ENCODE measurements around the gene ZNF541.

Gene ZNF541

DNA sequence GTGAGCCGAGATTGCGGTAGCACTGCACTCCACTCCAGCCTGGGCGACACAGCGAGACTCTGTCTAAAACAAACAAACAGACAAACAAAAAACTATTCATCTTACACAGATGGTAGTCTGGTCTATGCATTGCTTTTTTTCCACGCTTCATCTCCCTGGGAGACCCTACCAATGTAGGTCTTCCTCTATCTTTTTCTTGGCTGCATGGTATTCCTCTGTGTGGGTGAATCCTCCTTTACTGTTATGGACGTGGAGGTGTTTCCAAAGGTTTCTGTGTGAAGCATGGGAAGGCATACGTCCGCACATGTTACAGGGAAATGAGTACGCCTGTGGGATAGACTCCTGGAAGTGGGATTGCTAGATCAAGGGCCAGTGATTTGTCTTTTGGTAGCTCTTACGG is 41.6 kb upstream of the ZNF541 start:
- no peaks in the 10 kb centered on the region for H3K27me3 ChIP-seq (replicated peaks; ENCODE audit: control insufficient read depth, insufficient read depth, low read length)
- H3K4me3 ChIP-seq (replicated peaks; ENCODE audit: low read depth, low read length): no peak overlapping the region
- DNase-seq (ENCODE audit: extremely low read depth, insufficient read length): no peak
- TF ChIP-seq, protein P1, sequence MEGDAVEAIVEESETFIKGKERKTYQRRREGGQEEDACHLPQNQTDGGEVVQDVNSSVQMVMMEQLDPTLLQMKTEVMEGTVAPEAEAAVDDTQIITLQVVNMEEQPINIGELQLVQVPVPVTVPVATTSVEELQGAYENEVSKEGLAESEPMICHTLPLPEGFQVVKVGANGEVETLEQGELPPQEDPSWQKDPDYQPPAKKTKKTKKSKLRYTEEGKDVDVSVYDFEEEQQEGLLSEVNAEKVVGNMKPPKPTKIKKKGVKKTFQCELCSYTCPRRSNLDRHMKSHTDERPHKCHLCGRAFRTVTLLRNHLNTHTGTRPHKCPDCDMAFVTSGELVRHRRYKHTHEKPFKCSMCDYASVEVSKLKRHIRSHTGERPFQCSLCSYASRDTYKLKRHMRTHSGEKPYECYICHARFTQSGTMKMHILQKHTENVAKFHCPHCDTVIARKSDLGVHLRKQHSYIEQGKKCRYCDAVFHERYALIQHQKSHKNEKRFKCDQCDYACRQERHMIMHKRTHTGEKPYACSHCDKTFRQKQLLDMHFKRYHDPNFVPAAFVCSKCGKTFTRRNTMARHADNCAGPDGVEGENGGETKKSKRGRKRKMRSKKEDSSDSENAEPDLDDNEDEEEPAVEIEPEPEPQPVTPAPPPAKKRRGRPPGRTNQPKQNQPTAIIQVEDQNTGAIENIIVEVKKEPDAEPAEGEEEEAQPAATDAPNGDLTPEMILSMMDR (IDR thresholded peaks at IDR 0.05; ENCODE audit: insufficient read depth, low read length, poor library complexity, severe bottlenecking): no peak
- H3K36me3 ChIP-seq (ENCODE audit: control insufficient read depth, insufficient read depth, low read length): no peaks in the 10 kb centered on the region; the same call in none of the 2 replicates

DNA sequence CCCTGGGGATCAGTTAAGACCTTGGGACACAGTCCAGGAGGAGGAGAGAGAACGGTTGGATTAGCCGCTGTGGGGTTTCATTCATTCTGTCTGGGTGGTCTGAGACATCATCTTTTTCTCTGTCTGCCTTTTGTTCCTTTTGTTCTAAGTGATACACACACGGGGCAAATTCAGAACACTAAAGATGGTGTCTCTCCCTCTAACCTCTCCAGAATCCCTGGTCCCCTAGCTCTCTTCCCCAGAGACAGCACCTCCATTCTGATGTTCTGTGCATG is 41.0 kb upstream of the ZNF541 start:
- H3K4me3 ChIP-seq (replicated peaks; ENCODE audit: low read depth, low read length): no peak overlapping the region
- TF ChIP-seq, protein P1 (IDR thresholded peaks at IDR 0.05; ENCODE audit: insufficient read depth, low read length, poor library complexity, severe bottlenecking): no peak
- H3K36me3 ChIP-seq (ENCODE audit: control insufficient read depth, insufficient read depth, low read length): no peaks in the 10 kb centered on the region; the same call in none of the 2 replicates
- no peak for DNase-seq (ENCODE audit: extremely low read depth, insufficient read length)
- no peaks in the 10 kb centered on the region for H3K27me3 ChIP-seq (replicated peaks; ENCODE audit: control insufficient read depth, insufficient read depth, low read length)

DNA sequence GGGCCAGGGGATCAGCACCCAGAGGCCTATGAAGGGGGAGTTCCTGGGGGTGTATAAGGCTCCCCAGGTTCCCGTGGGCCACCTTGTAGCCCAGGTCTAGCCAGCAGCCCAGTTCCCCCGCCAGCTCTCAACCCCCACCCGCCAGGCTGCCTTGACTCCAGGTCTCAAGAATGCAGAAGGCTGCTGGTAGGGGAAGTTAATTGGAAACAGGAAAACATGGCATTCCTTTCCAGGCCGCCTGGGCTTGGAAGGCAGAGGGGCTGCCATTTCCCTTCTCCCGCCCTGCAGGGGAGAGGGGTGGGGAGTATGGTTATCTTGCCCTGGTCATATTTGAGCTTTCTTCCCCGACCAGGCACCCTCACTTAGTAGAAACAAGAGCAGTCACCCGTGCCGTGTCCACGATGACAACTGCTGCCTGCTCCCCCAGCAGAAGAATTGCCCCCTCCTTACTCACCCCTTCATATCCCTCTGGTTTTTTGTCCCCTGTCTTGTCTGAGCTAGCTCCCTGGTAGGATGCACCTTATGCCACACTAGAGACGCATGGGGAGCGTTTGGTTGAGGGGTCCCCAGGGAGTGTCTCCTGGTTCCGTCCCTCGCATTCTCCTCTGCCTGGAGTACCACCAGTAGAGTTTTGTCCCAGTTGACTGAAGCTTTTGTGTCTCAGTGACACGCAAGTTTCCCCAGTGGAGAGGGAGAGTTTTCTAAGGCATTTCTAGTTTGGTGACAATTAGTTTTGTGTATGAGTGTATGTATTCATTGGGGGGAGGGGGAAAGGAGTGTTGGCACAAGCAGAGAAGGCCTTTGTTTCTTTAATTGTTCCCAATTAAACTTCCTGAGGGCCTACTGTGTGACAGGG is 40.4 kb upstream of the ZNF541 start:
- no peaks in the 10 kb centered on the region; the same call in none of the 2 replicates for H3K36me3 ChIP-seq (ENCODE audit: control insufficient read depth, insufficient read depth, low read length)
- TF ChIP-seq, protein P1 (IDR thresholded peaks at IDR 0.05; ENCODE audit: insufficient read depth, low read length, poor library complexity, severe bottlenecking): no peak
- no peak overlapping the region for H3K4me3 ChIP-seq (replicated peaks; ENCODE audit: low read depth, low read length)
- DNase-seq (ENCODE audit: extremely low read depth, insufficient read length): no peak
- H3K27me3 ChIP-seq (replicated peaks; ENCODE audit: control insufficient read depth, insufficient read depth, low read length): no peaks in the 10 kb centered on the region

DNA sequence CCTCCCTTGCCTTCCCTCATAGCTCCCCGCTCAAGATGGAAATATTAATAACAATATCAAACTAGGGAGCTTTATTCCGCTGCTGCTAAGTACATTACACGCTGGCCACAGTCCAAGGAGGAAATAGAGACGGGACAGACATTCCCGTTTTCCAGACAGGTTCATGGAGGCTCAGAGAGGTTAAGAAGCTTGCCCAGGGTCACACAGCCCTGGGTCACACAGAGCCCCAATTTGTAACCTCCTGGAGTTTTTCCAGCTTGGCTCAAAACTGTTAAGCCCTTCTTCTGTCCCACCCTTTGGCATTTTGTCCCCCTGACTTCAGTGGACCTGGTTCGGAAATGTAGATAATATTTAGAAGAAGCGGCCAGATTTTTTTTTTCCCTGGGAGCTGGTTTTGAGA is 38.0 kb upstream of the ZNF541 start:
- peak overlapping the region; percentile 87; the same call in 1 of the 2 replicates for H3K4me3 ChIP-seq (replicated peaks; ENCODE audit: low read depth, low read length)
- TF ChIP-seq, protein P1 (IDR thresholded peaks at IDR 0.05; ENCODE audit: insufficient read depth, low read length, poor library complexity, severe bottlenecking): no peak
- no peak for DNase-seq (ENCODE audit: extremely low read depth, insufficient read length)
- no peaks in the 10 kb centered on the region for H3K27me3 ChIP-seq (replicated peaks; ENCODE audit: control insufficient read depth, insufficient read depth, low read length)
- H3K36me3 ChIP-seq (ENCODE audit: control insufficient read depth, insufficient read depth, low read length): no peaks in the 10 kb centered on the region; the same call in none of the 2 replicates

DNA sequence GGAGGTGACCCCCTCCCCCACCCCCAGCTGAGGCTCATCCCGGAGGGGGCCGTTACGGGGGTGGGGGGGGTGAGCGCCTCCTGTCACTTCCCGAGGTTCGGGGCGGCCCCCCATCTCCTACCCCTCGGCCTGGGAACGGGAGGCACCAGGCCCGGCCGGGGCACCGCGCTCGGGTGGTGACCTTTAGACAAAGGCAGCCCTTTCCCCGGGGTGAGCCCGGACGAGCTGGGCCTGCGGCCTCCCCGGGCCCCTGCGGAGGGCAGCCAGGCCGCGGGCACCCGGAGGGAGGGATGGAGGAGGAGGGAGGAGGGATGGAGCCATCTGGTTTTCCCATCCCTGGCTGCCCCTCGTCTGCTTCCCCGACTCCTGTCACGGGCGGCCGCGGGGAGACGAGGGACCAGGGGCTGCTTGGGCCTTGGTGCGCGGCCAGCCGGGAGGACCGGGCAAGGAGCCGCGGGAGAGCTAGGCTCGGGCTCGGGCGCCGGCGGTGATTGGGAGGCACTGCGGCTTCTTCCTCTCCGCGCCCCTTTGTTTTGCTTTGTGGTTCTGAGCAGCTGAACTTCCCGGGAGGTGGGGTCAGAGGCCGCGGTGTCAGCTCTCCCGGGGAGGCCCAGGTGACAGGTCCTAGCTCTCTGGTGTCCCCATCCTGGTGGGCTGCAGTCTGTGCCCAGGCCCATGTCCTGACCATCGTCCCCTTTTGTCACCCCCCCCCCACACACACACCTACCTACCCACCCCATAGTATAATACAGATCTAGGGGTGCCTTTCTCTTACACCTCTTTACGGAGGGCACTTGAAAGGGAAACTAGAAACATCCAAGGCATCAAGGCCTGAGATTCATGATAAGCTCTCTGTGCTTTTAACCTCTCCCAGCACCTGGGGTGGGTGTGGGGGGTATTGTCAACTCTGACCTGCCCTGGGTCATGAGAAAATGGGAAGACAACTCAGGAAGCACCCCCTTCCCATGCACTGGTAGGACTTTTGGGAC is 37.3 kb upstream of the ZNF541 start:
- H3K27me3 ChIP-seq (replicated peaks; ENCODE audit: control insufficient read depth, insufficient read depth, low read length): no peaks in the 10 kb centered on the region
- H3K36me3 ChIP-seq (ENCODE audit: control insufficient read depth, insufficient read depth, low read length): no peaks in the 10 kb centered on the region; the same call in none of the 2 replicates
- peak overlapping the region; percentile 87 for H3K4me3 ChIP-seq (replicated peaks; ENCODE audit: low read depth, low read length)
- TF ChIP-seq, protein P1 (IDR thresholded peaks at IDR 0.05; ENCODE audit: insufficient read depth, low read length, poor library complexity, severe bottlenecking): no peak
- DNase-seq (ENCODE audit: extremely low read depth, insufficient read length): peak; percentile 45

Data from GM06990 (cell line).